Lower leg skin (tissue), 4 donors: ENCODE measurements around the gene AEBP1. TPM values are rescaled to one million over a fixed set of nuclear protein-coding genes. Genes with fewer than 3 reads are reported as not detected.
"Not testable (repeated sequence)": the region's sequence is repeated elsewhere in the genome, so short reads cannot be mapped to it uniquely, and the experiment has no call there.

Experiments
- DNase-seq, 2 donors: peaks; one replicate each; pipeline ENCODE4 v3.0.0-alpha.2; 2019; ENCODE audit warnings: low spot score in 2 of 2
- H3K4me3 ChIP-seq: fragments of 200-600 bp; sonication (generic); 2 replicates; pipeline ENCODE4 v1.5.1; 2017; ENCODE audit warnings: mild to moderate bottlenecking, low read depth; ENCODE audit not compliant: poor library complexity, severe bottlenecking
- POLR2A ChIP-seq, 2 donors: fragments of 450-650 bp; IDR thresholded peaks; one replicate each; pipeline ENCODE4 v1.6.1; 2016 to 2017; ENCODE audit warnings: antibody characterized with exemption in 2 of 2, mild to moderate bottlenecking in 1 of 2, moderate library complexity in 1 of 2
- WGBS, 2 donors: methylation state at CpG; one replicate each; pipeline ENCODE4 v1.1.5; 2018; 5-methylcytosine and 5-hydroxymethylcytosine counted together
- intact Hi-C: fragments of 100-400 bp; cut with DNase I; formaldehyde crosslinking; loops from one replicate; pipeline ENCODE4 v1.15.0; 2023; ENCODE audit warnings: low total_unique reads
- total RNA-seq, 4 donors: library from RNA; depleted of rRNA; stranded (reverse); fragments of >200 nt; gene quantifications; one replicate each; pipeline ENCODE4 v1.1.0, GENCODE V29; 2016
- TF ChIP-seq, protein P1 (sequence below), 3 donors: fragments of 450-650 bp; IDR thresholded peaks; one replicate each; pipeline ENCODE4 v1.5.1; 2016; ENCODE audit warnings: antibody characterized with exemption in 3 of 3, mild to moderate bottlenecking in 3 of 3, moderate library complexity in 2 of 3

Gene AEBP1
- total RNA-seq, 4 donors from 2014 or later = 52.6 to 134 (median 54.6) TPM

DNA sequence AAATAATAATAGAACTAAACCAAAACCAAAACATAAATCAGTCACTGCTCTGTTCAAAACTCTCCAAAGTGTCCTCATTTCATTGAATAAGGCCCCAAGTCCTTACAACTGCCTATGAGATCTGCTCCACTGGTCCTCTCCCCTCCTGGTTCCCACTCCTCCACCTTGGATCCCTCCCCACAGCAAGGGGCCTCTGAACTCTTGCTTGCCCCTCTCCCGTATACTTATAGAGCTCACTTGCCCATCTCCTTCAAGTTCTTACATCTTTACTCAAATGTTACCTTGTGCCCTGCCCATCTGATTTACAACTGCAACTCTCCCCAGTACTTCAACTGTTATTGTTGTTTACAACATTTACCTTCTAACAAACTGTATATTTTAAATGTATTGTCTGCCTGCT, 18.4 kb downstream of the AEBP1 start:
- no peak for TF ChIP-seq POLR2A (IDR thresholded peaks at IDR 0.05)
- TF ChIP-seq, protein P1, sequence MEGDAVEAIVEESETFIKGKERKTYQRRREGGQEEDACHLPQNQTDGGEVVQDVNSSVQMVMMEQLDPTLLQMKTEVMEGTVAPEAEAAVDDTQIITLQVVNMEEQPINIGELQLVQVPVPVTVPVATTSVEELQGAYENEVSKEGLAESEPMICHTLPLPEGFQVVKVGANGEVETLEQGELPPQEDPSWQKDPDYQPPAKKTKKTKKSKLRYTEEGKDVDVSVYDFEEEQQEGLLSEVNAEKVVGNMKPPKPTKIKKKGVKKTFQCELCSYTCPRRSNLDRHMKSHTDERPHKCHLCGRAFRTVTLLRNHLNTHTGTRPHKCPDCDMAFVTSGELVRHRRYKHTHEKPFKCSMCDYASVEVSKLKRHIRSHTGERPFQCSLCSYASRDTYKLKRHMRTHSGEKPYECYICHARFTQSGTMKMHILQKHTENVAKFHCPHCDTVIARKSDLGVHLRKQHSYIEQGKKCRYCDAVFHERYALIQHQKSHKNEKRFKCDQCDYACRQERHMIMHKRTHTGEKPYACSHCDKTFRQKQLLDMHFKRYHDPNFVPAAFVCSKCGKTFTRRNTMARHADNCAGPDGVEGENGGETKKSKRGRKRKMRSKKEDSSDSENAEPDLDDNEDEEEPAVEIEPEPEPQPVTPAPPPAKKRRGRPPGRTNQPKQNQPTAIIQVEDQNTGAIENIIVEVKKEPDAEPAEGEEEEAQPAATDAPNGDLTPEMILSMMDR (IDR thresholded peaks at IDR 0.05) = no peak
- no peak for DNase-seq
- intact Hi-C loops = no loop called here
- no peak overlapping the region for H3K4me3 ChIP-seq
- WGBS, 2 donors = 56 to 57% methylated on average over 1 of the region's 1 CpG

DNA sequence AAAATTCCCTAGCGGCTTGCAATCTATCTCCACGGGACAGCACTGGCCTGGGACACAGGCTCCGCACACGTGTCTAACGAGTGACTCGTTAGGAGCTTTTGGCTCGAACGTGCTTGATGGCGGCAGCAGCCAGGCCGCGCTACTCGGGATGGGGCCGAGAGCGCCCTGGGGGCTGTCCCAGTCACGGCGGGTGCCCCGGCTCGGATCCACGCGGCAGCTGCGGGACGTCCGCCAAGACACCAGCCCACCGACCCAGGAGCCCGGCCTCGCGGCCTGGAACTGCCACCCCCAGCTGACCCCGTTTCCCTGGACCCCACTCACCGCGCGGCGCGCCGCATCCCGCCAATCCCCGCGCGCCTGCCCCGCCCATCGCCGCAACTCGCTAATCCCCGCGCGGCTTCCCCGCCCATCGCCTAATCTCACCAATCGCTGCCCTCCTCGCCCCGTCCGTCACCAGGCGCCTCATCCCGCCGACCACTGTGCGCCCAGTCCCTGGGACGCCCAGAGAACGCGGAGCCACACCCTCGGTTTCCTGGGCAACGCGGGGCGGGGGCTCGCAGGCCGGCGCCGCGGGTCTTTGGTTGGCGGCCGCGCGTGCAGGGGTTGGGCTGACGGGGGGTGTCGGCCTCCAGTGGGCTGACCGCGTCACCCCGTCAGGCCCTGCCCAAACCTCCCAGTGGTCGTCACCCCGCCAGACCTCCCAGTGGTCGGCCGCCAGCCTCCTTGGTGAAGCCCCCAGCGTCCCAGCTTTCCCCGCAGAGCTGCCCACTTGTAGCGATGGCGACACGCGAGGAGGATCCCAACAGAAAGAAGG, 19.3 kb downstream of the AEBP1 start, which contains the start of gene POLD2:
TSS of gene POLD2 (minus strand) at position 359 of the 814 bp plus-strand sequence. CDS start 1,495 bp downstream, outside the sequence.
- TF ChIP-seq POLR2A (IDR thresholded peaks at IDR 0.05) = no peak
- TF ChIP-seq, protein P1 (IDR thresholded peaks at IDR 0.05) = no peak

DNA sequence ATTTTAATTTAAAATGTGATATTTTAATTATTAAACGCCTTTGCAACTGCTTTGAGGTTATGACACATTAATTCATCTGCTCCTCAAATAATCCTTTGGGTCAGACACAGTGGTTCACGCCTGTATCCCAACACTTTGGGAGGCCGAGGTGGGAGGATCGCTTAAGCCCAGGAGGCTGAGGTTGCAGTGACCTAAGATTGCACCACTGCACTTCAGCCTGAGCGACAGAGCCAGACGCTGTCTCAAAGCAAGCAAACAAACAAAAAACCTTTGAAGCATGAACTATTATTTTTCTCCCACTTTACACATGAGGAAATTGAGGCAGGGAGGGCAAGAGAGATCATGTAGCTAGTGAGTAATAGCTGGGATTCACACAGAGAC, 20.7 kb downstream of the AEBP1 start:
- intact Hi-C loops = no loop called here
- DNase-seq = no peak
- 95 to 98% methylated on average over 6 of the region's 6 CpGs for WGBS, 2 donors
- no peak for TF ChIP-seq POLR2A (IDR thresholded peaks at IDR 0.05)
- TF ChIP-seq, protein P1 (IDR thresholded peaks at IDR 0.05) = no peak
- no peak overlapping the region for H3K4me3 ChIP-seq

More for the DNA sequence above, 19.3 kb downstream of the AEBP1 start, which contains the start of gene POLD2:
- peak; percentile 97 to 100 for DNase-seq
- intact Hi-C loops = no loop called here
- 0% methylated on average over 45 to 51 of the region's 86 CpGs for whole genome bisulfite sequencing, 2 donors
- peak within 1 kb of the TSS; percentile 45 for H3K4me3 ChIP-seq

DNA sequence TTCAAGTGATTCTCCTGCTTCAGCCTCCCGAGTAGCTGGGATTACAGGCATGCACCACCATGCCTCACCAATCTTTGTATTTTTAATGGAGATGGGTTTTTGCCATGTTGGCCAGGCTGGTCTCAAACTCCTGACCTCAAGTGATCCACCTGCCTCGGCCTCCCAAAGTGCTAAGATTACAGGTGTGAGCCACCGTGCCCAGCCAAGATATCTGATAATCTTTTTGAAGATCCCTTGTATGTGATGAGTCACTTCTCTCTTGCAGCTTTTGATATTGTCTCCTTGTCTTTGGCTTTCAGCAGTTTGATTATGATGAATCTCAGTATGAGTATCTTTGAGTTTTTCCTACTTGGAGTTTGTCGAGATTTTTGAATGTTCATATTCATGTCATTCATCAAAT, 22.4 kb downstream of the AEBP1 start:
- H3K4me3 ChIP-seq, intact Hi-C loops, DNase-seq: not testable (repeated sequence)
- 81 to 88% methylated on average over 4 of the region's 4 CpGs for WGBS, 2 donors

DNA sequence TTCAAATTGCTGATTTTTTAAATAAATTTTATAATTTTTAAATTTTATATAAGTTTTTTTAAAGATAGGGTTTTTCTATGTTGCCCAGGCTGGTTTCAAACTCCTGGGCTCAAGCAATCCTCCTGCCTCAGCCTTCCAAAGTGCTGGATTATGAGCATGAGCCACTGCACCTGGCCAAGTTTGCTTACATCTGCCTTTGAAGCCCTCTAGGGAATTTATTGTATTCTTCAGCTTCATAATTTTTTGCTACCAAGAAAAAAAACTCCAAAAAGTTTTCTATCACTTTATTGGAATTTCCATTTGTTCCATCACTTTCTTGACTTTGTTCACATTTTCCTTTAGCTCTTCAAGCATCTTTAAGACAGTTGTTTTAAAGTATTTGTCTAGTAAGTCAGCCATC, 23.0 kb downstream of the AEBP1 start:
- DNase-seq = no peak
- H3K4me3 ChIP-seq = no peak overlapping the region
- intact Hi-C loops = no loop called here
- TF ChIP-seq POLR2A (IDR thresholded peaks at IDR 0.05) = no peak
- TF ChIP-seq, protein P1 (IDR thresholded peaks at IDR 0.05) = no peak

DNA sequence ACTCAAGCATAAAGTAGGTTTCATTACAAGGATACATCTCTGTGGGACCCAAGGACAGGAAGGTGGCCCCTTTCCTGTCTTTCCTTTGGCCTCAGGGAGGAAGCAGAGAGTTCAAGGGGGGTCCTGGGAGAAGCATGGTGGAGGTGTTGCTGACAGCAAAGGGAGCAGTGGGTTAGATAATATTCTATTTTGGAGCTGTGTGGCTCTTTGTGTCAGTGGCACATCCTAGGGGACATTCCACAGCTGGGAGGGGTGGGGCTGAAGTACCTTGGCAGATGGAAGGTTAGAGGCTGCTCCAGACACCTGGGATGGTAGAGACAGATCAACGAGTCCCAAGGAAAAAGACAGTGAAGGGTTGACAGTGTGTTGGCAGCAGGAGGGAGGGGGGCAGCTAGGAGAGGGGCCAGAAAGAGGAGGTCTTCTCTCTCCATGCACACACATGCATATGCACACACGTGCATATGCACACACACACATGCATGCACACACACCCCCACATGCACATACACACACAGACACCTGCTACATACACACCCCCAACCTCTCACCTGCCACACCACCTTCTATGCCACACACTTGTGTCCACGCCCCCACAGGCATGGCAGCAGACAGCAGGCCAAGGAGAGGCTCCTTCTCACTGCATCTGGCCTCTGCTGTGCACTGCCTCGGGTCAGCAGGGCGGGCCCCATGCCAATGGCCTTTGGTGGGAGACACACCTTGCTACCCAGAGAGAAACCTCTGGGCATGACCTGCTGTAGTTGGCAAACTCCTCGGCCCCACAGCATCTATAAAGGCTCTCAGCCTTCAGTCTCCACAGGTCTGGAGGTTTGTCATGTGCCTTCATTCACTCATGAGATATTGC, 24.8 kb downstream of the AEBP1 start:
- H3K4me3 ChIP-seq = no peak overlapping the region
- intact Hi-C loops = no loop called here
- no peak for DNase-seq
- 66 to 82% methylated on average over 6 of the region's 6 CpGs for WGBS, 2 donors
- TF ChIP-seq, protein P1 (IDR thresholded peaks at IDR 0.05) = no peak
- no peak for TF ChIP-seq POLR2A (IDR thresholded peaks at IDR 0.05)
